Stimulated activated CD4-positive, alpha-beta T cell treated with anti-CD3 and anti-CD28 coated beads, Interleukin-15, amount 100 ng/mL, for 1 hour (primary cell): ENCODE results near the gene OTUD5.
"Not testable (repeated sequence)": the region's sequence is repeated elsewhere in the genome, so short reads cannot be mapped to it uniquely, and the experiment has no call there.

ENCODE experiments used
- DNase-seq, 2 donors: peaks; one replicate each; pipeline ENCODE4 v3.0.0-alpha.2; 2020; ENCODE audit warnings: low read depth in 1 of 2, low spot score in 1 of 2

OTUD5 gene, protein sequence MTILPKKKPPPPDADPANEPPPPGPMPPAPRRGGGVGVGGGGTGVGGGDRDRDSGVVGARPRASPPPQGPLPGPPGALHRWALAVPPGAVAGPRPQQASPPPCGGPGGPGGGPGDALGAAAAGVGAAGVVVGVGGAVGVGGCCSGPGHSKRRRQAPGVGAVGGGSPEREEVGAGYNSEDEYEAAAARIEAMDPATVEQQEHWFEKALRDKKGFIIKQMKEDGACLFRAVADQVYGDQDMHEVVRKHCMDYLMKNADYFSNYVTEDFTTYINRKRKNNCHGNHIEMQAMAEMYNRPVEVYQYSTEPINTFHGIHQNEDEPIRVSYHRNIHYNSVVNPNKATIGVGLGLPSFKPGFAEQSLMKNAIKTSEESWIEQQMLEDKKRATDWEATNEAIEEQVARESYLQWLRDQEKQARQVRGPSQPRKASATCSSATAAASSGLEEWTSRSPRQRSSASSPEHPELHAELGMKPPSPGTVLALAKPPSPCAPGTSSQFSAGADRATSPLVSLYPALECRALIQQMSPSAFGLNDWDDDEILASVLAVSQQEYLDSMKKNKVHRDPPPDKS

DNA sequence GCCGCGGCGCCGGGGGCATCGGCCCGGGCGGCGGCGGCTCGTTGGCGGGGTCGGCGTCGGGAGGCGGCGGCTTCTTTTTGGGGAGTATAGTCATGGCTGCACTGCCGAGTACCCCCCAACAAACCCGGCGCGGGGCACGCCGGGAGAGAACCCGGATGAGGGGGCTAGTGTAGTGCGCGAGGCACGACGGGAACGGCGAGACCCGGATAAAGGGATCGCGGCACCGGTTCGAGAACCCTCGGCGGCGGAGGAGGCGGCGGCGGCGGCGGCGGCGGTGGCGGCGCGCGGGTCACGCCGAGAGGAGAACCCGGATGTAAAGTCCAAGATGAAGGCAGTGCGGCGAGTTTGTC, at the start of gene OTUD5:
Gene OTUD5, minus strand, starts transcription at position 131 of the 350 bp plus-strand sequence. Its CDS starts 37 bp downstream, at position 94.
- peak; percentile 43 to 61 for DNase-seq

DNA sequence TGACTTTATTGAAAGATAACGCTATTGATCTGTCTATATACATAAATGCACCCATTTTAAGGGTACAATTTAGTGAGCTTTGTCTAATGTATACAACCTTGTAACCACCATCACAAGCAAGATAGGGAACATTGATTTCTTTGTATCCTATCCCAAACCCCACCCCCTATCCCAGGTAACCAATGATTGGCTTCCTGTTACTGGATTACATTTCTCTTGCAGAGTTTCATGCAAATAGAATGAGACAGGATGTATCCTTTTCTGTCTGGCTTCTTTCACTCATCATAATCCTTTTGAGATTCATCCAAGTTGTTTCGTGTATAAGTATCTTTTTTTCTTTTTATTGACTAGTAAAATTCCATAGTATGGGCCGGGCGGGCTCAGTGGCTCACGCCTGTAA, 46.3 kb upstream of the OTUD5 start:
- no peak for DNase-seq

DNA sequence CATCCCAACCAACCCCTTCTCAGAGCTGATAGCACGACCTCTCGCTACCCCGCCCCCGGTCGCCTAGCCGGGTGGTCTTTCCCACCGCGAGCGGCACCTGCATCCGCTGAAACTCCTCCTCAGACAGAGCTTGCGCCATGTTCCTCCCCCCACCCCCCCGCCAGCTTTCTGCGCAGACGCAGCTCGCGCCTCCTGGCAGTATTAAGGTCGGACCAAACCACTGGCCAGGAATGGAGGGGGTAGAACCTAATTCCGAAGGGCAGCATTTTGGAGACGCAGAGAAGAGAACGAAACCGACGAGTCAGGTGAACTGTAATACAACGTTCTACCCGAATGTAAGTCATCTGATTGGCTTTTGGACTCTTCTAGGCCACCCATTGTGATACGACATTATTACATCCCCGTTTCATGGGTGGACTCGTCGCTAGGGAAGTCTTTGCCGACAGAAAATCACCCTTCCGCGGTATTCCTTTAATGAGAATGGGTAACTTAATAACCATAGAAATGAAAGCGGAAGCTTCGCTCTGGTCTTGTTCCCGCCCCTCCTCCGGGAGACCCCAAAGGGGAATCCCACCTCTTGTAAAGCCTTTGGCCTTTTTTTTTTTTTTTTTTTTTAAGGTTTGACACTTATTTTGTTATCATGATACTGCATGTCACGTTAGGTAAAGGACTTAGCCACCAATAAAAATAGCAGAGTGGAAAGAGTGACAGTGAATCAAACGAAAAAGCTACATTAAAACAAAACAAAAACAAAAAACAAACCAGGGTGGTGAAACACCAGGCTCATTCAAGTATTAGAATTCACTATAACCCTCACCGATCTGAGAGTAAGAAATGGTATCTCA, 44.9 kb upstream of the OTUD5 start, which contains the start of gene GRIPAP1:
Gene GRIPAP1, minus strand, starts transcription at position 174 of the 845 bp plus-strand sequence. Its CDS starts 35 bp downstream, at position 139.
- peak; percentile 51 to 63 for DNase-seq

DNA sequence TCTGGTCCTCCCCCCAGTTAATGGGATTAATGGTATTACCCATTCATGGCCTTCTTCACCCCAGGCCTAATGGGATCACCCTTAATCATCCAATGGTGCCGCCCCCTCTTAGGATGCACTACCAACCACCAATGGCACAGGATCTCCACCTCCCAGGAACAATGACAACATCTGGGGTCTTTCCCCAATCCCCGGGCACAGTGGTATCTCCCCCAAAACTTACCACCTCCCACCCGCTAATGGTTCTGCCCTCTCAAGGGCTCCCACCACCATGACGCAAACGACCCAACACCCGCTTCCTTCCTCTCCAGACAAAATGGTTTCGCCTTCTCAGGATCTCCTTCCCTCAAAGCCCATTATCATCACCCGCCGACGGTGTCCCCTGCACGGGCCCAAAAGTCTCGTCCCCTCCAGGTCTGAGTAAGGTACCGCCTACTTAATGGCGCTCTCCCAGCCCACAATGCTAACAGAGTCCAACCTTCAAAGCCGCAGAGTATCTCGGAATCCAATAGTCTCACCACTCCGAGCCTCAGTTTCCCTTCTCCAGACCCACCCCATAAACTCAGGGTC, 44.2 kb upstream of the OTUD5 start:
- peak; percentile 8 to 12 for DNase-seq

DNA sequence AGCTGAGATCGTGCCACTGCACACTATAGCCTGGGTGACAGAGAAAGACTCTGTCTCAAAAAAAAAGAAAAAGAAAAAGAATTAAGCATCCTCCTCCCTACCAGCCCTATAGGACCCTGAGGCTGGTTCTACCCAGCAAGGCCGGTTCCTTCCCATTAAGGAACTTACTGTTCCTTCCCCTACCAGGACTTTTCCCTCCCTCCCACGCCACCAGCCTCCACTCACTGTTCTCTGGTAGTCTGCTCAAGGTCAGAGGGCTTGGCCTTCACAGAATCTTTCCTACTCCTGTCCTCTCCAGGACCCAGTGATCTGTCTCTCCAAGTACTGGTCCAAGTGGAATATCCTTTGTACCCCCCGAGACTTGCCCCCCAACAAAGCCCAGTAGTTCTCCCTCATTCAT, 43.2 kb upstream of the OTUD5 start:
- DNase-seq = no peak

DNA sequence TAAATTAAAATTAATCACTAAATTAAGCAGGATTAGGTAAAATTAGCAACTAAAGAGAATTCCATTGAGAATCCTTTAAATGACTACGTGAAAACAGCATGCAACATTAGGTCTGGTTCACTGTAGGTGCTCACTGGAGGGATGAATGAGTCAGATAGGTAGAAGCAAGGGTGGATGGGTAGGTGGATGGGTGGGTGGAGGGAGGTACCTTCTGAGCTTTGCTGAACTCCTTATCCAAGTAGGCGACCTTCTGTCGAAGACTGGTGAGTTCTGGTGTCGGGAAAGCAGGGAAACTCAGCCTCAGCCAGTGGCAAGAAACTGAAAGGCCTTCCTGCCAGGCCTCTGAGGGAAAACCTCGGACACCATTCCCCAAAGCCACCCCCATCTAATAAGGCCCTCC, 41.6 kb upstream of the OTUD5 start:
- DNase-seq = no peak

DNA sequence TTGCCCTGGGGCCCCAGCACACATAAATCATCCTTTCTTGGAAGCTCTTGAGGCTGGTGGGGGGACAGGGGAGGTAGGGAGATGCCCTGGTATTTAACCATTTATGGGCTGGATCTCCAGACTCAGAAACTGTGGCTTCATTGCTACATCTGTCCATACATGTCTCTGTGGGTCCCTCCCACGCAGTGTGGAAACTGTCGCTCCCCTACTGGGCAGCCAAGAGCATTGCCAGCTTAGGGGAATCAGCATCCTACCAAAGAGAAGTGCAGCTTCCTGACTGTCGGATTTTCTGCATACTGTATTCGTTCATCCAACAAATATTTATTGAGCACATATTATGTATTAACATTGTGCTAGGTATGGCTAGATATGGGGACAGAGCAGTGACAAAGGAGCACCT, 41.0 kb upstream of the OTUD5 start:
- DNase-seq = no peak

DNA sequence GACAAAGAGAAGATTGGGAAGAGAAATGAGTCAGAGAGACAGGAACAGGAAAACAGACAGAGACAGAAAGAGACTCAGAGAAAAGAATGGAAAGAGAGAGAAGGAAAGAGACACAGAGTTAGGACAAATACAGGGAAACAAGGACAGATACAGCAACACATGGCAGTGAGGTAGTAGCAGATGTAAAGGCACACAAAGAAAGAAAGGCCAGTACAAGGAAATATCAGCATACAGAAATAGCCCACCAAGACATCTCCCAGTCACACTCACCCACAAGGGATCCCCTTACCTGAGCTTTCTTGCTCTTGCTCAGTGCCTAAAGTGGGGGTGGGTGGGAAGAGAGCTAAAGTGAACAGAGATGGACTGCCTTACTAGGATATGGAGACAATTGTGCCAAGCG, 40.5 kb upstream of the OTUD5 start:
- DNase-seq = no peak

DNA sequence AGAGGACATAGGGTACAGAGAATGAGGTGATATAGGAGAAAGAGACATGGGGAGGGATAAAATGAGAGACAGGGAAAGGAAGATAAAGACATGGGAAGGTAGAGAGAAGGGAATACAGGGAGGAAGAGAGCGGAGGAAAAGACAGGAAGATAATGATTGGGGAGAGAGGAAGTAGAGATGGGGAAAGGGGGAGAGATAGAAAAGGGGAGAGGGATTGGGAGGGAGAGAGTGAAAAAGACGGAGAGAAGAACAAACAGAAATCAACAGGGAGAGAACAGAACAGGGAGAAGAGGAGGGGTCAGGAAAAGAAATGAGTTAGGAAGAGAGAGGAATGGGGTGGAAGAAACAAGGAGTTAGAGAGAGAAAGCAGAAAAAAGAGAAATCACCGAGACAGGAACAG, 40.0 kb upstream of the OTUD5 start:
- DNase-seq = no peak

DNA sequence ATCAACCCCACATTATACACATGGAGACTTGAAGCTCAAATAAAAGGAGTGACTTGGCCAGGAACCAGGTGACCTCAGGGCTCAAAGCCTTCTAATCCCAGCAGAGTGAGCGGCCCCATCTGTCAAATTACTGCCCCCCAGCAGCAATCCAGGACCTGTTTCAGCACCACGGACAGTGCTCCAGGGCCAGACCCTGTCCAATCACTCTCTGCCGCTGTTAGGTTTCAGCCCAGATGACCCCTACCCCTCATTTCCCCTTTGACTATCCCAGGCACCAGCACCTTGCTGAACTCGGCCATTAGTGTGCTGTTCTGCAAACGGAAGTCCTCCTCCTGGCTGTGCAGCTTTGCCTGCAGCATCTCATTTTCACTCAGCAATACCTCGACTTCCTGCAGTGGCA, 39.6 kb upstream of the OTUD5 start:
- no peak for DNase-seq

DNA sequence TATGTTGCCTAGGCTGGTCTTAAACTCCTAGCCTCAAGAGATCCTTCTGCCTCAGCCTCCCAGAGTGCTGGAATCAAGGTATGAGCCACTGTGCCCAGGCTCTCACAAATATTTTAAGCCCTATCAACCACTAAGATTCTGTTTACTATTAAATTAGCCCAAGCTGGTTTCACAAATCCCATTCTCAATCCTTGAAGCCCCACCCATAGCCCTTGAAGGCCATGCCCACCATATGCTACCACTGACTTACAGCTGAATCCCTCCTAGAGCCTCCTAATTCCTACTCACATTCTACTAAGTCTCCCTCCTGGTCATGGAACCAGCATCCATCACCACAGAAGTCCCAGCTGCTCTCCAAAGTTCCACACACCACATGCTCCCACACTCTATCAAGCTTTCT, 34.9 kb upstream of the OTUD5 start:
- DNase-seq = no peak

DNA sequence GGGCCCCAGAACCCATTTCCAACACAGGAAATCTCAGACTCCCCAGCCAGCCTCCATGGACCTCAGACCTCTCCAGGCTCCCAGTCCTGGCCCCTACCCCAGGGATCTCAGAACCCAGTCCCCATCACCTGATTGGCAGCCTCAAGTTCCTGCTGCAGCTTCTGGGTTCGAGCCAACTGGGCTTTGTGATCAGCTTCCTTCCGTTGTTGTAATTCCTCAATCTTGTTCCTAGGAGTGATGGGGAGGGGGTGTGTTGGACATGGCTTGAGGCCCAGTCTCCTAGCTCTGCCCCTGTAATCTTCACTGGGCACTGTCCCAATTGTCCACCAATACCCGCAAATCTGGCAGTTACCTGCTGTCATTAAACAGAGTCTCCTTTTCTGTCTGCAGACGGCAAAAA, 32.1 kb upstream of the OTUD5 start:
- DNase-seq = no peak

DNA sequence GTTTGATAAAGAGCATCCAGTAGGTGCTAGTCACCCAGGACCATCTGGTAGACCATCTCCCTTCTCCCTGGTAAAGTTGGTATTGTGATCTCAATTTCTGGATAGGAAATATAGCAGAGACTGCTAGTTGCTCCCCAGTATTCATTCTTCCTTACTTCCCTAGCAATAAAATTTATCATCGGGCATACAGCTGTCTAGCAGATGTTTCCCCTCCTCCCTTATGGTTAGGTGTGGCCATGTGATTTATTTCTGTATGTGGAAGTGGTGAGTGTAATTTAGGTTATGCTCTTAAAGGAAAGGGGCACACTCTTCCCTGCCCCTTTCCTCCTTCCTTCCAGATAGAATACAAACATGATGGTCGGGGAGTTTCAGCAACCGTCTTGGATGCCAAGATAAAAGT, 26.5 kb upstream of the OTUD5 start:
- DNase-seq = no peak

DNA sequence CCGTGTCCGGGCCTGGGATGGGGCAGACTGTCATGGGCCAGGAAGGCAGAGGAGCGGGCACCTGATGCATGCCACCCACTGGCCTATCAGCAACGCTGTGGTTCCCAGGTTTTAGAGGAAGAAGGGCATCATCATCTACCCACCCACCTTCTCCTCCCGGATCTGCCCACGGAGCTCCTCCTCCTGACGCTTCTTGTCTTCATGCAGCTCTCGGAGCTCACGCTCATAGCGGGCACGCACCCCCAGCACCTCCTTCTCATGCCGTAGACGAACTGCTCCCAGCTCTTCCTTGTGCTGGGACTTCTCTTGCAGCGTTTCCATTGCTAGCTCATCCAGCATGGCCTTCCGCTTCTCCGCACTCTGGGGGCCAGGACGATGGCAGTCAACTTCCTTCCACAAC, 25.7 kb upstream of the OTUD5 start:
- DNase-seq = no peak

DNA sequence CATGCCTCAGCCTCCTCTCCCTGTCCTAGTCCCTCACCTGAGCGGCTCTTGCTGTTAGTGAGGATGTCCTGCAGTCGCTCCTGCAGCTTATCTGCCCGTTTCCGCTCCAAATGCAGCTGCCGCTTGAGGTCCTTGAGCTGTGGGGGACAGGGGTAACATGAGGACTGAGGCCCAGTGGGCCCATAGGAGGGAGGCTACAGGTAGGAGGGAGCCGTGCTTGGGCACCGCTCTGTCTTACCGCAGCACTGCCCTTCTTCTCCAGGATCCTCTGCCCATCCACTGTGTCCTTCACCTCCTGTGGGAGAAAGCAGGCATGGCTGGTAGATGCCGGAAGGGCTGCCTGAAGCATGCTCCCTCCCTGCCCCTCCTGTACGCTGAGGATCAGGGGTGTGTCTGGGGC, 23.8 kb upstream of the OTUD5 start:
- DNase-seq = no peak

DNA sequence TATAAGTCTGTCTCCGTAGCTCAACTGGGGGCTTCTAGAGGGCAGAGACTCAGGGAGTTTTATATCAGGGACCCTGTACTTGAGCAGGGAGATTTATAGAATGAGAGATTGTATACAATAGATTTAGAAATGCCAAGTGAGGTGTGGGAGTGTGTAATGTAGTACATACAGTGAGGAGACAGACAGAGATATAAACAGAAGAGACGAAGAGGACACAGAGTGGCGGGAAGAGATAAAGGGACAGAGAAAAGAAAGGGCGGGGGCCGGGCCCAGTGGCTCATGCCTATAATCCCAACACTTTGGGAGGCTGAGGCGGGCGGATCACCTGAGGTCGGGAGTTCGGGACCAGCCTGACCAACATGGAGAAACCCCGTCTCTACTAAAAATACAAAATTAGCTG, 22.9 kb upstream of the OTUD5 start:
- not testable (repeated sequence) for DNase-seq

DNA sequence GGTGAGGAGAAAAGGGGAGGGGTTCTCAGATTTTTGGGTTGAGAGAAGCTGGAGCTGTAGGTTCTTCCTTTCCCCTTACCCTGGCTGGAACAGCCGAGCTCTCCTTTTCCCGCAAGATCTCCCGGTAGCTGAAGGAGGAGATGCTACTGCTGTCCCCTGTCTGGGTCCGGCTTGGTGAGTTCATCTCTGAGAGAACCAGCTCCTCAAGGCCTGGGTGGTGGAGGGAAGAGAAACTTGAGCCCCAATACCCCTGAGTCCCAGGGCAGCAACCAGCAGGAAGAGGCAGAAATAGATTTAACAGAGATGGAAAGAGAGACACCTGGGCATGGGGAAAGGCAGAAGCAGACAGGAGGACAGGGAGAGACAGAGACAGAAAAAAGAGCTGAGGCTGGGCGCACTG, 20.8 kb upstream of the OTUD5 start:
- no peak for DNase-seq

DNA sequence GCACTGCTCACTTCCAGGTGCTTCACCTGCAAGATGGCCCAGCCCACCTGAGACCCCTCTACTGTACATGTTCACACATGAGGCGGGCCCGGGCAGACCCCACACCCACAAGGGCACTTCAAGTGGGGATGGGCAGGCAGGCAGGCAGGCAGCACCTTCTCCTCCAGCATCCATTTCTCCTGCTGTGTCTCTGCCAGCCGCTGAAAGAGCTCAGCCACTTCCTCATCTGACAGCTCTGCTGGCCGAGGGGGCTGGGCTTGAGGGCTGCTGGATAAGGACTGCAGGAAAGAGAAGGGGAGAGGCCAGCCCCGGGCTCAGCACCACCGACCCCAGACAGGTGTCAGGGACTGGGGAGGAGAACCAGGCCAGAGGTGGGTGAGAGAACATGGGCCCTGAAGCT, 18.7 kb upstream of the OTUD5 start:
- DNase-seq = no peak

DNA sequence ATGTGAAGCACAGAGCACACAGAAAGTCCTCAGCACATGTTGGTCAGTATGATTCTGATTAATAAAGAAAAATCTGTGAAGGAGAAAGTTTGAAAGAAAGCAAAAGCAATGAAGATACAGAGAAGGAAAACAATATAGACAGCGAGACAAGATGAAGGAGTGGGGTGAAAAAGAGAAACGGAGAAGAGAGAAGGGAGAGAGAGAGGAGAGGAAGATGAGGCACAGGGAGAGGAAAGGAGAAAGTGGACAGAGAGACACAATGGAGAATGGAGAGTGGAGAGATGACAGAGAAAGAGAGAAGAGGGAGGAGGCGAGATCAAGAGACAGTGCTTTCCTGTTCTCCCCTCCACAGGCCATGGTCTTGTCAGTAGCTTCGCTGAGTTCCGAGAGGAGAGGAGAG, 18.1 kb upstream of the OTUD5 start:
- DNase-seq = no peak

DNA sequence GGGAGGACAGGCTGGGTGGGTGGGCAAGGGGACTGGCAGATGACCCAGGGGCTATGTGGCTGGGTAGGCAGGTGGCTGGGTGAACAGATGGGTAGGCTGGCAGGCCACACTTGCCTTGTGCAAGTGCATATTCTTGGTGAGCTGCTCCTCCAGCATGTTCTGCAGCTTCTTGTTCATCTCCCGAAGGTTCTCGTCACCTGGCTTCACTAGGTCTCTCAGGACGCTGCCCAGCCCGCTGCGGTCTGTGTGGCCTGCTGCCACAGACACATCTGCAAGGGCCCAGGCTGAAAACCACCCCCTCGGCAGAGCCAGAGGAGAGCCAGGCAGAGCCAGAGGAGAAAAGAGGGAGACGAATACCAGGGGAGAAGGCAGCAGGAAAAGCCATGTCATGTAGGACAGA, 17.6 kb upstream of the OTUD5 start:
- no peak for DNase-seq

DNA sequence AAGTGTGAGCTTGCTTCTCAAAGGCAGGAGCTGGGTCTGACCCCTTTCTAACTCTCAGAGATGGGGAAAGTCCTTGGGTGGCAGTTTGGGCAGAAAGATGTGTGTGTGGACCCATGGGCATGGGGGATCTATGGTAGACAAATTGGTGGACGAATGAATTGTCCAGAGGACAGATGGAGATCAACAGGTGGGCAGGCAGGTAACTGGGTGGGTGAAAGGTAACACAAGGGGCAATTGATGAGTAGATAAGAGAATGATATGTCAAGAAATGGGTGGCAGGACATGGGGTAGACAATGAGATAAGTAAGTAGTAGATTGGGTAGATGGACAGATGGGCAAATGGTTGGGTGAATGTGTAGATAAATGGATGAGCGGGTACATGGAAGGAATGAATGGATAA, 17.2 kb upstream of the OTUD5 start:
- DNase-seq = no peak

DNA sequence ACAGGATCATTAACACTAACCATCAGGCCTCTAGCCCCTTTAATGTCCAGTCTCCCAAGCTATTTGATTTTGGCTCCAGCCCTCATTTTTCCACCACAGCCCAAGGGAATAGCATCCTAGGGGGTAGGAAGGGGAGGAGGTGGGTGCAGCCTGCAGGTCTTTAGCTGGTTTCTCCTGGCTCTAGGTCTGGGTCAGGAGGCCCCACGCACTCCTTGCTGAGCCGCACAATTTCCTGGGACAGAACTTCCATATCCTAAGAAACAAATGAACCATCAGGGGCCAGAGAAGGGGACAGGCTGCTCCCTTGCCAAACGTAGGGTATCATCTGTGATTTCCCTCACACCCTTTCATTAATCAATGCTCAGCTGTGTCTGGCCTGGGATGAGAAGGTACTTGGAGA, 16.6 kb upstream of the OTUD5 start:
- DNase-seq = no peak
